ENCODE measurements around the gene RAI14.
"Not testable (repeated sequence)": the region's sequence is repeated elsewhere in the genome, so short reads cannot be mapped to it uniquely, and the experiment has no call there.

The RAI14 gene

DNA sequence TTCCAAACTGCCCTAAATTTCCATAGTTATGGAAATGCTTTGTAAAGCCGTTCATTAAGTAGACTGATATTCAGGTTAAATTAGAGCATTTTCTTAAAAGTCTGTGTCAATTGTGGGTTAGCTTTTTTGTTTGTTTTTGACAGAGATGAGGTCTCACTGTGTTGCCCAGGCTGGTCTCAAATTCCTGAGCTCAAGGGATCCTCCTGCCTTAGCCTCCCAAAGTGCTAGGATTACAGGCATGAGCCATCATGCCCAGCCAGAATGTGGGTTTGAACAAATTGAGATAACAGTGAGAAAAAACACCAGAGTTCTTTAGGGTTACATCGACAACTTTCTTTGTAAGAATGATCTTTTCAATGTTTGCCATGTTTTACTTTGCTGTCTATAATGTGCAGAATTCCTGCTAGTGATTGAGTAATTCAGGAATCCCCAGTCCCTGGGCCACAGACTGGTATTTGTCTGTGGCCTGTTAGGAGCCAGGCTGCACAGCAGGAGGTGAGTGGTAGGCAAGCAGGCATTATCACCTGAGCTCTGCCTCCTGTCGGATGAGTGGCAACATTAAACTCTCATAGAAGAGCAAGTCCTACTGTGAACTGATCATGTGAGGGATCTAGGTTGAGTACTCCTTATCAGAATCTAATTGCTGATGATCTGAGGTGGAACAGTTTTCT, 80.5 kb downstream of the RAI14 start:
- DNase-seq, result no peak

- DNase-seq, result no peak
These were observed 81.6 kb downstream of the RAI14 start for GRCh38 chr5:34737731-34738130.

DNA sequence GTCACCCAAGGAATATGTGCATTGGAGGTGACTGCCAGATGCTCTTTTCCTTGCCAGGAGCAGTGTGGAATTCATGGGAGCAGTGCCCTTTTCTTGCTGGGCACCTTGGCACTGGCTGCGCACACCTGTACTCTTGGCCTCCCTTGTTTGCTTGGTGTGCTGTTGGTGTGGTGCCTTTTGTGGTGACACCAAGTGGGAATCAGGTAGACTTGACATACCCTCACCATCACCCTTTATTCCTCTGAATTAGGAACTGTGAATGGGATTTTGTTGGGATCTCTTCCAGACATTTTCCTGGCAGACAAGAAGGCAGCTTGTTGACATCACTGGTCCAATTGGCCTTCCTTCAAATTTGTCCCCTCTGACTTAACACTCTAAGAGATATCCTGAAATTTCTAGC, 82.3 kb downstream of the RAI14 start:
- no peak for DNase-seq

DNA sequence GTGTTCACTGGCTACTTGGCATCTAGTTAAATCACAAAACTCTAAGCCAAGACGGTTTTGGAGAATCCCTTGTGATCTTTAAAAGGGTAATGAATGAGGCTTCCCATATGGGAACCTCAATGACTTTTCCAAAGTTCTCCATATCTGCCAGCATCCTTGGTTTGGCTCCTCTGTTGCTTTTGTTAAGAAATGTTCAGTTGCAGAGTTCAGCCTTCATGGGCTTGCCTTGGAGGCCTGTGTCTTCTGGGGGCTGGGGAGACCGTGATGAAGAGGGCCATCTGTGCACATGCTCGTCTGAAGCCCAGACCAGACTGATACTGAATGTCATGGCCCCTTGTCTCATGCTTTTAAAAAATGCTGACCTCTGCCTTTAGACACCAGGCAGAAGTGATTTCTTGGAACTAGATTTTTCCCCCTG, 84.3 kb downstream of the RAI14 start:
- no peak for DNase-seq

- no peak for DNase-seq
These were observed 85.9 kb downstream of the RAI14 start for GRCh38 chr5:34742061-34742460.

GRCh38 chr5:34743878-34744277, 87.8 kb downstream of the RAI14 start:
- no peak for DNase-seq

GRCh38 chr5:34748431-34748830, 92.3 kb downstream of the RAI14 start:
- no peak for DNase-seq

- no peak for DNase-seq
These were observed 93.3 kb downstream of the RAI14 start for GRCh38 chr5:34749431-34749873.

- DNase-seq, result no peak
These were observed 94.1 kb downstream of the RAI14 start for GRCh38 chr5:34750206-34750605.

- no peak for DNase-seq
These were observed 95.9 kb downstream of the RAI14 start for GRCh38 chr5:34751807-34752736.

- DNase-seq, result not testable (repeated sequence)
These were observed 97.1 kb downstream of the RAI14 start for GRCh38 chr5:34753236-34753635.

DNA sequence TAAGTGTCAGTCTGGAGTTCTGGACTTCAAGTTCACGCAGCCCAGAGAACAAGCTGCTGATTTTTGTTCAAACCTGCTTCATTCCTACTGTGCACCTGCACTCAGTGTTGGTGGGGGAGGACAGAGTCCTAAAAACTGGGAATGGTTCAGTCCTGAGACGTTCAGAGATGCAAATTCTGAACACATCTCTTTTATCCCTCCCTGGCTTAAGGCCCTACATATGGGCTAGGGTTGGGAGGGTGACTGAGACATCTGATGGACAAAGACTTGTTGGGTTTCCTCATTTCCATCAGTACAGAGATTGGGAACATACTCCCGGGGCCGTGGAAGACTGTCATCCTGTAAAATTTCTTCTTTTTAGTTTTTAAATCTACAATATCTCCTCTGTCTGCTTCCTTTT, 99.8 kb downstream of the RAI14 start:
- DNase-seq, result no peak

DNA sequence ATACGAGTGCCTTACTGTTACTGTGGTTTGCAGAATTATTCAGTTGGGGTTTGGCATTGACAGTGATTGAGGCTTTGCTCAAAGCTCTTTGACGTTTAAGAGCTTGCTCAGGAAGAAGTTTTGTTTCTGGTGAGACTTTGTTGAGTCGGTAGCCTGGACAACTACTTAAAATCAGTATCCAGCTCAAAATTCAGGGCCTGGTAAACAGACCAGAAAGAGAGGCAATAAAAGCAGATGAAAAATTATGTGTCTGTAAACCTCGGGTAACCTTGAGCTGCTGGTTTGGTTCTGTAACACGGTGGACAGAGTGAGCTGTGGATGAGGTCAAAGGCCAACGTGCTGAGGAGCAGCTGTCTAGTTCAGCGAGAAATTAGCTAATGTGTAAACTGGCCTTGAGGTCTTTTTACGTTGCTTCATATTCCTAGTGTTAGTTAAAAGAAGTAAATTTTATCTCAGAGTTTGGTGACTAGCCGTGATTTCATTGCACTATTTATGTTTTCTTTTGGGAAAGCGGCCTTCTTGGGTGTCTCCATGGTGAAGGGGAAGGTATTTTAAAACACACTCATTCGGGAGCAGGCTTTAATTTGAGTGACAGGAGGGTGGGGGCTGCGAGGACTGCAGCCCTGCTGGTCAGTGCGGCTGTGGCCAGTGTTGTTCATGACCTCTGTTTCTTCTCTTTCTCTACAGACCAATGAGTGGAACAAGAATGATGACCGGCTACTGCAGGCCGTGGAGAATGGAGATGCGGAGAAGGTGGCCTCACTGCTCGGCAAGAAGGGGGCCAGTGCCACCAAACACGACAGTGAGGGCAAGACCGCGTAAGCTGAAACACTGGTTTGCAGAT, 100.9 kb downstream of the RAI14 start:
- DNase-seq, result no peak

DNA sequence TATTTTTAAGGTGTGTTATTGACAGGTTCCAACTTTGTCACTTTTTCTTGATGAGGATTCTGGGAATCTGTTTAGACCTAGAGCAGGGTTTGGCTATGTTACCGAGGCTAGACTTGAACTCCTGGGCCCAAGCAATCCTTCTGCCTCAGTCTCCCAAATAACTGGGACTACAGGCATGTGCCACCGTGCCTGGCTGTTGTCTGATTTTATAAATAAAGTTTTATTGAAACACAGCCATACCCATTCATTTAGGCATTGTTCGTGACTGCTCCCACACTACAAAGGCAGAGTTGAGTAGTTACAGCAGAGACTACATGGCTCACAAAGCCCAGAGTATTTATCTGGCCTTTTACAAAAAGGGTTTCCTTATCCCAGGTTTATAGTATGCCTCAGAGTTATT, 102.4 kb downstream of the RAI14 start:
- DNase-seq, result no peak

GRCh38 chr5:34759213-34759612, 103.1 kb downstream of the RAI14 start:
- DNase-seq, result not testable (repeated sequence)

GRCh38 chr5:34765662-34766061, 109.5 kb downstream of the RAI14 start:
- DNase-seq, result no peak

DNA sequence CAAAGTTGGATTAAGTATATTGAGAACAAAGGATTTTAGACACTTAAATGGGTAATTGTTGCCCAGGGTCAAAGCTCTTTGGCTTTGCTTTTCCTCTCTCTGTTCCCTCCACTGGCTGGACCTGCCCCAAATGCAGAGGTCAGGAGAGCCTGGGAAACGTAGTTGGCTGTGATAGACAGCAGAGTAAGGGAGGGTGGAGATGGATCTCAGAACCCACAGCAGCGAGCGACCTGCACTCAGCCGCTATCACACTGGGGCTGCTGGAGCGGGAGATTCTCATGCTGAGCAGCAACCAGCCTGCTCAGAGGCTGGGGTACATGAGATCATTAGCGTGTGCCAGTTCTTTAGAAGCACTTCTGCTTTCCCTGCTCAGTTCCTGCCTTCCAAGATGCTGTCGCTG, 111.1 kb downstream of the RAI14 start:
- DNase-seq, result no peak

GRCh38 chr5:34770486-34770885, 114.4 kb downstream of the RAI14 start:
- DNase-seq, result no peak

DNA sequence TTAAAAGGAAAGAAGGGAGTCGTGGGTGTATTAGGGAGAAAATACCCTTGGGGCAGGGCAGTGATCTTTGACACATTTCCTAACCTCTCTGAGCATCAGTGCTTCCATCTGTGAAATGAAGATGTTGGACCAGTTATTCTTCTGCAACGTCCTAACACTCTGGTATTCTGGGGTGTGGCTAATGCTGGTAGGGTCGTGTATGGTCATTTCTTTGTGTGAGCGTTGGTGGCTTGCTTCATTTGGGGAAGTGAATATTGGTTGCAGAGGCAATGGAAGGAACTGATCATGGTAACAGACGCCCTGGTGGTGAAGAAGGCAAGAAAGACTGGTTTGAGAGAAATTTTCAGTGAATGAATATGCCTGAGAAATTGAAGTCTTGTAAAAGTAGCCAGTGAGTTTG, 114.9 kb downstream of the RAI14 start:
- DNase-seq, result no peak

DNA sequence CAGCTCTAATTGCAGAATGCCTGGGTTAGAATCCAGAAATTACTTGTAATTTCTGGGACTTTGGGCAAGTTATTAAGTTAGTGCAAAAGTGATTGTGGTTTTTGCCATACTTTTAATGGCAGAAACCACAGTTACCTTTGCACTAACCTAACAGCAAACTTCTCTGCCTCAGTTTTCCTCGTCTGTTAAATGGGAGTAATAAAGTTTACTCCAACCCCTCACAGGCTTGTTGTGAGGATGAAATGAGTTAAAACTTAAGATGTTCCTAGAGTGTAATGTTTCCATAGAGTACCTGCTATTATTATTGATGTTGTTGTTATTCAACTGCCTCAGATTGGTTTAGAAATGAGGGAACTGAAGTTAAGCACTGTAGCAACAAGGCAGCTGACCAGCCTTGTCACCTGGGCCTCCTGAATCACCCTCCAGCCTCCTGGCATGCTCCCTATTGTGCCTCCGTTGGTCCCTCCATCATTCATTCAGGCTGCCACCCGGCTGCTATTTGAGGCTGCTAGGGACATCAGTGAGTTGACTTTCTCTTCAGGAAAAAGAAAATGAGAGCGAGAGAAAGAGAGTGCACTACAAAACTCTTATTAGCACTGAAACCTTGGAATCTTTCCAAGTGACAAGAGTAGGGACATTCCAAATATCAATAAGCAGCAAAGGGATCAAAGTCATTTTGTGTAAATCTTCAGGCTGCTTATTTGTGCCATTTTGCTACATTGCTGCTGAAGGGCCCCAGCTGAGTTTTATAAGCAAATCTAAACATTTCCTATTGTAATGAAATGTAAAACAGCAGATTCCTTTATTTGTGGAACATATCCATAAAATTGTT, 116.4 kb downstream of the RAI14 start:
- no peak for DNase-seq

DNA sequence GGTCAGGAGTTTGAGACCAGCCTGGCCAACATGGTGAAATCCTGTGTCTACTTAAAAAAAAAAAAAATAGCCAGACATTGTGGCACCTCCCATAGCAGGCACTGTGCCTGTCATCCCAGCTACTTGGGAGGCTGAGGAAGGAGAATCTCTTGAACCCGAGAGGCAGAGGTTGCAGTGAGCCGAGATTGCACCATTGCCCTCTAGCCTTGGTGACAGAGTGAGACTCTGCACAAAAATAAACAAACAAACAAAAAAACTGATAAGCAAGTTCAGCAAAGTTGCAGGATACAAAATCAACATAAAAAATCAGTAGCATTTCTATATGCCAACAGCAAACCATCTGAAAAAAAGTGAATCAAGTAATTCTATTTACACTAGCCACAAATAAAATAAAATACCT, 118.0 kb downstream of the RAI14 start:
- no peak for DNase-seq

- not testable (repeated sequence) for DNase-seq
These were observed 118.5 kb downstream of the RAI14 start for GRCh38 chr5:34774678-34775077.

Data from activated CD4-positive, alpha-beta T cell treated with anti-CD3 and anti-CD28 coated beads for 48 hours (primary cell).